BJ (cell line): ENCODE measurements around the gene LCNL1. TPM values are rescaled to one million over a fixed set of nuclear protein-coding genes. Genes with fewer than 3 reads are reported as not detected.

Experiments
- CTCF ChIA-PET: fragments of 350-600 bp; formaldehyde crosslinking; extraction: SDS; loops from one replicate; lab custom pipeline; 2021; ENCODE audit warnings: antibody characterized with exemption, inconsistent platforms; lab: Yijun Ruan, JAX
- POLR2A ChIA-PET: fragments of 300-600 bp; sonication (Branson Sonifier 250); formaldehyde crosslinking; extraction: SDS; loops from one replicate; lab custom pipeline; 2021; ENCODE audit warnings: antibody characterized with exemption; lab: Charles Lee
- DNase-seq: peaks from one replicate; pipeline ENCODE4 v3.0.0-alpha.2; 2011; ENCODE audit warnings: low read depth
- H3K27me3 ChIP-seq: 2 replicates; pipeline ENCODE4 v1.6.0; 2011; ENCODE audit warnings: low read length; ENCODE audit not compliant: control insufficient read depth, insufficient read depth
- H3K36me3 ChIP-seq: 2 replicates; pipeline ENCODE4 v1.5.1; 2011; ENCODE audit warnings: low read length; ENCODE audit not compliant: control insufficient read depth, insufficient read depth
- H3K4me3 ChIP-seq: 2 replicates; pipeline ENCODE4 v1.5.1; 2011; ENCODE audit warnings: low read depth, mild to moderate bottlenecking, control low read depth, low read length
- polyA plus RNA-seq: library from polyadenylated mRNA; depleted of rRNA; stranded (reverse); fragments of >200 nt; gene quantifications from 2 replicates; pipeline ENCODE4 v1.2.3, GENCODE V29; 2011
- TF ChIP-seq, protein P1 (sequence below): IDR thresholded peaks from 2 replicates; pipeline ENCODE4 v1.5.1; 2011; ENCODE audit warnings: low read depth, mild to moderate bottlenecking, control low read depth, inconsistent platforms, low read length, moderate library complexity; ENCODE audit not compliant: insufficient read depth

The LCNL1 gene
- polyA plus RNA-seq, 1 experiment = 0.01 TPM

DNA sequence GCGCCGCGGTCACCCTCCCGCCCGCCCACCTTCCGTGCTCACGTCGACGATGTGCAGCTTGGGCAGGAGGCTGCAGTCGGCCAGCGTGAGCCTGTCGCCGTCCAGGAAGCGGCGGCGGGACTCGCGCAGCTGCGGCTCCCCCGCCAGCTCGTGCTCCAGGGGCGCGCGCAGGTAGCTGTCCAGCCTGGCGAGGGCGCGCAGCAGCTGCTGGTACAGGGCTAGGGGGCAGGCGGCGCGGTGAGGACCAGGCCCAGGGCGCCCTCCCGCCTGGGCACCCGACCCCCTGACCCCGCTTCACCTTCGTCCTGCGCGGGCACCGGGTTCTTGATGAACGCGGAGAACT is 12.1 kb downstream of the LCNL1 start:
- TF ChIP-seq, protein P1, sequence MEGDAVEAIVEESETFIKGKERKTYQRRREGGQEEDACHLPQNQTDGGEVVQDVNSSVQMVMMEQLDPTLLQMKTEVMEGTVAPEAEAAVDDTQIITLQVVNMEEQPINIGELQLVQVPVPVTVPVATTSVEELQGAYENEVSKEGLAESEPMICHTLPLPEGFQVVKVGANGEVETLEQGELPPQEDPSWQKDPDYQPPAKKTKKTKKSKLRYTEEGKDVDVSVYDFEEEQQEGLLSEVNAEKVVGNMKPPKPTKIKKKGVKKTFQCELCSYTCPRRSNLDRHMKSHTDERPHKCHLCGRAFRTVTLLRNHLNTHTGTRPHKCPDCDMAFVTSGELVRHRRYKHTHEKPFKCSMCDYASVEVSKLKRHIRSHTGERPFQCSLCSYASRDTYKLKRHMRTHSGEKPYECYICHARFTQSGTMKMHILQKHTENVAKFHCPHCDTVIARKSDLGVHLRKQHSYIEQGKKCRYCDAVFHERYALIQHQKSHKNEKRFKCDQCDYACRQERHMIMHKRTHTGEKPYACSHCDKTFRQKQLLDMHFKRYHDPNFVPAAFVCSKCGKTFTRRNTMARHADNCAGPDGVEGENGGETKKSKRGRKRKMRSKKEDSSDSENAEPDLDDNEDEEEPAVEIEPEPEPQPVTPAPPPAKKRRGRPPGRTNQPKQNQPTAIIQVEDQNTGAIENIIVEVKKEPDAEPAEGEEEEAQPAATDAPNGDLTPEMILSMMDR = no peak
- H3K36me3 ChIP-seq = no peaks in the 10 kb centered on the region
- no peak overlapping the region for H3K4me3 ChIP-seq
- ChIA-PET POLR2A (interaction anchor here (0.6 kb wide), 1 partner anchor 108 kb away, joined by 3 read pairs; the partner anchor contains the start of gene TRAF2), CTCF (interaction anchor here (2.2 to 5.7 kb wide), 2 partner anchors 35 to 40 kb away, joined by 7 to 30 read pairs; no protein-coding TSS in a partner anchor)
- H3K27me3 ChIP-seq = no peaks in the 10 kb centered on the region
- no peak for DNase-seq

DNA sequence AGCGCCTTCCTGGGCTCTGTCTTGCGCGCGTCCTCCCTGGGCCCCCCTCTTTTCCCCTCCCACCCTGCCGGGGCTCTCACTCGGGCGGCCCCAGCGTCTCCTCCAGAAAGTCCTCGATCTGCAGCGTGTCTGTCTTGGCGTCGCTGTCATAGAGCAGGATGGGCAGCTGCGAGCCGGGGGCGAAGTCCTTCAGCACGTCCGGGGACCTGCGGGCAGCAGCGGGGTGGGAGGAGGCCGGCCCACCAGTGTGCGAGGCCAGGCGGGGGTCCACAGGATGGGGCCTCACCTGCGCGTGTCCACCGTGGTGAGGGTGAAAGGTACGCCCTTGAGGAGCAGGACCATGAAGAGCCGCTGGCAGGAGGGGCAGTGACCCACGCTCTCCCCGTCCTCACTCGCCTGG is 12.6 kb downstream of the LCNL1 start:
- no peak overlapping the region for H3K4me3 ChIP-seq
- DNase-seq = no peak
- CTCF ChIA-PET = interaction anchor here (1.3 to 5.7 kb wide), 4 partner anchors 32 to 44 kb away, joined by 3 to 30 read pairs (median 7); partner anchors contain the start of gene ABCA2

DNA sequence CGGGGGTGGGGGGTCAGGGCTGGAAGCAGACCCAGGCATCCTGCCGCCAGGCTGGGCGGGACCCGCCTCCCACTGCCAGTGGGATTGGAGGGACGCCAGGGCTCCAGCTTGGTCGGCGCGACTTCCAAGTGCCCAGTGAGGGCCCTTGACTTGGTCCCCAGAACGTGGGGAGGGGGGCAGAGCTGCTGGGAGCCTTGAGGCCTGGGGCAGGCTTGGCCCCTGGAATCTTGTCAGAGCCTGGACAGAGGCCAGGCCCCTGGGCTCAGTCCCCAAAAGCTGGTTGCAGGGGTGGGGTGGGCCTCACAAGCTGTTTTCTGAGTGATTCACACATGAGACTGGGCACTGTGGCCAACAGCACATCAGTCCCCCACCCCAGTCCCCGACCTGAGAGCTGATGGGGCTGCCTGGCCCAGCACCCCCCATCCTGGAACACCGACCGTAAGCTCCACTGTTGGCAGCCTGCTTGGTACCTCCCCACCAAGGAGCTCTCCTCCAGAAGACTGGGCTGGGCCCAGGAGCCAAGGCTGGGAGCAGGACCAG is 13.0 kb downstream of the LCNL1 start:
- POLR2A ChIA-PET = no interaction called here
- no peaks in the 10 kb centered on the region for H3K36me3 ChIP-seq
- TF ChIP-seq, protein P1 = no peak
- peak overlapping the region; percentile 2; the same call in 1 of the 2 replicates for H3K4me3 ChIP-seq
- CTCF ChIA-PET = interaction anchor here (0.7 to 5.7 kb wide), 7 partner anchors 9 to 149 kb away, joined by 3 to 30 read pairs (median 3); partner anchors contain the start of gene ABCA2
- no peak for DNase-seq
- H3K27me3 ChIP-seq = no peaks in the 10 kb centered on the region

More for the DNA sequence above, 12.6 kb downstream of the LCNL1 start:
- TF ChIP-seq, protein P1 = no peak
- POLR2A ChIA-PET = no interaction called here
- Histone ChIP-seq H3K27me3 (no peaks in the 10 kb centered on the region), H3K36me3 (no peaks in the 10 kb centered on the region)

DNA sequence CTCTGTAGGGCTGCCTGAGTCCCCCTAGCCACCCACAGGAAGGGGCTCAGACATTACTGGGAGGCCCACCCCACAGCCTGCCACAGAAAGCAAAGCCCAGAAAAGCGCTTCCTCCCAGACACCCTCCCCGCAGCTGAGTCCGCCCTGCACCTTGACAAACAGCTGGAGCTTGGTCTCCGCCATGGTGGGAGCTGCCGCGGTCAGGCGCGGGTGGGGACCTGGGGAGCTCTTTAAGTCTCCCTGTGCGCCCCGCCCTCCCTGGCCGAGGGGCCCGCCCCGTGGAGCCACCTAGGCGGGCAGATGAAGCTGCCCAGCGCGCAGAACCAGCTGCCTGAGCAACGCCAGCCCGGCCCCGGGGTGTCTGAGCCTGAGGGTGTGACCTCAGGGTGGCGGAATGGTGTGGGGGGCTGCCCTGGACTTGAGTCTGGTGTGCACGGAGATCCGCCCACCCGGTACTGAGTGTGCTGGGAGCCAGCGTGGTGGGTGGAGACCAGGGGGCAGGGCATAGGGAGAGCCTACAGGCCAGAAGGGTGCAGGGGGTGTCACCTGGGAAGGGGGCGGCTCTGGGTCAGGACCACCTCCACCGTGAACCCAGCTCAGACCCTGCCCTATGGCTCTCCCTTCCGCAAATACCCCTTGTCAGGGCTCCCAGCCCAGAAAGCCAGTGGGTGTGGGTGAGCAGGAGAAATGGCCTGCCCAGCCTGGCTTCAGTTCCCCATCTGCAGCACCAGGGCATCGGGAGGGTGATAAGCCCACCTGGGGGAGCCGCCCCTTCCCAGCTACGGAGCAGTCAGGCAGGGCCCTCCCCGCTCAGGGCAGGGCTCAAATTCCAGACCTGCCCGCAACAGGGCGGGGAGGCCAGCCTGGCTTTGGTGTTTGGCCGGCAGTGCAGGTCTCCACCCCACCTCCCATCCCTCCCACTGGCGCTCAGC is 13.8 kb downstream of the LCNL1 start, which contains the start of gene CLIC3:
Gene CLIC3 (minus strand): TSS at position 208 of the 932 bp plus-strand sequence. CDS start 25 bp downstream, at position 183.
- no peak for DNase-seq
- Histone ChIP-seq H3K27me3 (no peaks in the 10 kb centered on the region), H3K36me3 (no peaks in the 10 kb centered on the region), H3K4me3 (peak within 1 kb of the TSS; percentile 2; the same call in 1 of the 2 replicates)
- CTCF ChIA-PET = interaction anchor here (0.6 to 5.7 kb wide), 8 partner anchors 8 to 212 kb away, joined by 3 to 30 read pairs (median 3); partner anchors contain the start of gene ABCA2
- TF ChIP-seq, protein P1 = no peak
- POLR2A ChIA-PET = no interaction called here

DNA sequence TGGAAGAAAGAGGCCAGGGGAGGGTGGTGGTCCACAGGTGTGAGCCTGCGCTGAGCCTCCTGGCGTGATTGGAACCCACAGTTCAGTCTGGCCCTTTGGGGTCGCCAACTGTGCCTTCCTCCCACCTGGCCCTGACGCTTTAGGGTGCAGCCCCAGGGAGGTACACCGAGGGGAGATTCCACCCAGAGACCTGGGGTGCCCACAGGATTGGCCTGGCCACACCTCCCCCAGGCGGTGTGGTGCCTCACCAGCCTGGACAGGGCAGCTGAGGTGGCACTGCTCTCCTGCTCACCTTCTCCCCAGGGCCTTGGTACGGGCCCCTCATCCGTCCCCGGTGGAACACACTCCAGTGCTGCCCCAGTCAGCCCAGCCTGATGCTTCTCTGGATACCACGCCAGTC is 14.6 kb downstream of the LCNL1 start:
- CTCF ChIA-PET = interaction anchor here (2.2 kb wide), 1 partner anchor 30 kb away, joined by 7 read pairs; the partner anchor contains the start of gene ABCA2
- Histone ChIP-seq H3K27me3 (no peaks in the 10 kb centered on the region), H3K4me3 (no peak overlapping the region), H3K36me3 (no peaks in the 10 kb centered on the region)
- DNase-seq = no peak
- TF ChIP-seq, protein P1 = no peak
- POLR2A ChIA-PET = no interaction called here
